Measurements from ENCODE around the gene TOPAZ1. TPM values are rescaled to one million over a fixed set of nuclear protein-coding genes. Genes with fewer than 3 reads are reported as not detected.

TOPAZ1 gene
- total and polyA plus RNA-seq, 2 of the 8 experiments (the other 6 are each of a cell fraction or from before 2014, with no cell fraction given): not detected

DNA sequence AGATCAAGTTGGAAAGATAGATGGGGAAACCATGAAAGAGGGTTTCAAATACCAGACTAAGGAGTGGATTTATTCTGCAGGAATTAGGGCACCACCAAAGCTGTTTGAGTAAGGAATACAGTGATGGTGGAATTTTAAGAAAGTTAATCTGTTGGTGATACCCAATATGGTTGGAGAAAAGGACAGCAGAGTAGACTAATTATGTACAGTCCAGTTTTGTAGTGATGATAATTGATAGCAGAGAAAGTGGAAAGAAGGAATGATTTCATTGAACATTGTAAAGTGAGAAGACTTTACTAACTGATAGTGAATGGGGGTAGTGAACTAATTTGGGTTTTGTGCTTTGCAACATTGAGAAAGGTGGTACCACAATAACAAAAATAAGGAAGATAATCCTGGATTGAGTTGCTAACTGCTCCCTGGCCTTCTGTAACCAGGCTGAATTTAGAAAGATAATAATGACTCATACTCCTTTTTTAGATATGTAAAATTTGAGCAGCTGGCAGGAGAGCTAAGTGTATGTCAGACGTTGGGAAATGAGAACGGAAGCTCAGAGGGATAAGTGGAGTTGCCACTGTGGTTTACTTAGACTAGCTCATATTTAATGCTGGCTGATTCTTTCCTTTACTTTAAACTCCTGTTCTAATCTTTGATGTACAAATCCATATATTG, 113.8 kb downstream of the TOPAZ1 start:
- H4K20me1 ChIP-seq (replicated peaks in 1 of 2; ENCODE audit: control insufficient read depth in 1 of 2, insufficient read depth in 2 of 2, low read length in 2 of 2): no peaks in the 10 kb centered on the region
- H3K79me2 ChIP-seq (ENCODE audit: control insufficient read depth in 1 of 2, insufficient read depth in 2 of 2, low read length in 2 of 2): no peaks in the 10 kb centered on the region; a peak in 1 of 4 replicates
- peaks cover 0 to 3% (median 0%) of the 10 kb centered on the region in 4 experiments; a peak in 1 of 8 replicates for H3K36me3 ChIP-seq (ENCODE audit: control insufficient read depth in 2 of 4, insufficient read depth in 4 of 4, low read length in 3 of 4)
- TF ChIP-seq SP2 (IDR thresholded peaks at IDR 0.05; ENCODE audit: low read length): no peak
- TF ChIP-seq RBBP5 (IDR thresholded peaks at IDR 0.05; ENCODE audit: borderline replicate concordance, low read depth, low read length): no peak
- TF ChIP-seq YY1 (IDR thresholded peaks at IDR 0.05; ENCODE audit: low read depth, low read length): no peak
- no peak for TF ChIP-seq POLR2A (IDR thresholded peaks at IDR 0.05; ENCODE audit: control extremely low read depth in 1 of 2, low read depth in 2 of 2, low read length in 2 of 2)
- no peak for TF ChIP-seq EGR1 (IDR thresholded peaks at IDR 0.05; ENCODE audit: borderline replicate concordance, low read depth, low read length)
- TF ChIP-seq KDM5A (IDR thresholded peaks at IDR 0.05; ENCODE audit: low read length): no peak
- TF ChIP-seq TAF7 (optimal IDR thresholded peaks at IDR 0.05; ENCODE audit: borderline replicate concordance, low read depth, low read length): no peak
- no peak for TF ChIP-seq POLR2AphosphoS5 (IDR thresholded peaks at IDR 0.05; ENCODE audit: low read depth, low read length)
- no peak for TF ChIP-seq ASH2L (IDR thresholded peaks at IDR 0.05; ENCODE audit: low read length)
- no peak for TF ChIP-seq EP300 (IDR thresholded peaks at IDR 0.05; ENCODE audit: borderline replicate concordance in 1 of 2, low read depth in 2 of 2, low read length in 2 of 2)
- TF ChIP-seq SP4 (IDR thresholded peaks at IDR 0.05; ENCODE audit: low read length): no peak
- TF ChIP-seq CBX5 (IDR thresholded peaks at IDR 0.05; ENCODE audit: low read depth, low read length): no peak
- TF ChIP-seq MAFK (IDR thresholded peaks at IDR 0.05; ENCODE audit: low read depth, low read length): no peak
- DNase-seq (ENCODE audit: low read depth in 1 of 2, low spot score in 2 of 2): no peak
- H2BK120ac ChIP-seq (replicated peaks; ENCODE audit: low read depth, low read length): no peak overlapping the region
- no peak overlapping the region for H2BK15ac ChIP-seq (ENCODE audit: low read length)
- no peaks in the 10 kb centered on the region for H3K9me3 ChIP-seq (ENCODE audit: insufficient read depth in 2 of 2, low read depth in 1 of 2, low read length in 1 of 2)
- no peak overlapping the region for H2BK5ac ChIP-seq (ENCODE audit: low read depth, low read length)
- H3K4me1 ChIP-seq (replicated peaks in 1 of 4; ENCODE audit: control insufficient read depth in 3 of 4, insufficient read depth in 4 of 4, low read length in 3 of 4): peaks cover 3 to 10% (median 5%) of the 10 kb centered on the region in 4 experiments; a peak in 4 of 7 replicates
- no peak overlapping the region for H3K23ac ChIP-seq (ENCODE audit: insufficient read length)
- CTCF ChIA-PET (ENCODE audit: partially characterized antibody): interaction anchor here (1.1 kb wide), 1 partner anchor 32 kb away, joined by 5 read pairs; no protein-coding TSS in a partner anchor
- no peak overlapping the region for H4K8ac ChIP-seq (ENCODE audit: extremely low read depth, insufficient read depth, low read length)
- no peaks in the 10 kb centered on the region for H3K27me3 ChIP-seq (replicated peaks in 1 of 4; ENCODE audit: control insufficient read depth in 3 of 4, extremely low read depth in 1 of 4, insufficient read depth in 3 of 4, low read length in 3 of 4)
- no peak overlapping the region for H3K56ac ChIP-seq (replicated peaks; ENCODE audit: insufficient read length, low read depth, low read length)
- no peak overlapping the region; a peak in 1 of 4 replicates for H3K4me2 ChIP-seq (ENCODE audit: insufficient read depth in 1 of 2, low read depth in 2 of 2, low read length in 2 of 2)
- POLR2A ChIA-PET (ENCODE audit: partially characterized antibody): interaction anchor here (1.5 kb wide), 2 partner anchors 9 to 18 kb away, joined by 3 to 4 read pairs; no protein-coding TSS in a partner anchor
- no peak overlapping the region for H4K91ac ChIP-seq (replicated peaks; ENCODE audit: insufficient read length, low read length)
- H3K14ac ChIP-seq (ENCODE audit: insufficient read length): no peak overlapping the region
- no peak overlapping the region for H4K5ac ChIP-seq (ENCODE audit: insufficient read length, low read depth, low read length)
- H3K4ac ChIP-seq (replicated peaks; ENCODE audit: insufficient read length, low read depth, low read length): no peak overlapping the region
- whole genome bisulfite sequencing, 2 experiments (ENCODE audit: extremely low coverage in 1 of 2, insufficient coverage in 1 of 2, insufficient read length in 1 of 2, insufficient replicate concordance in 2 of 2, low coverage in 1 of 2, low lambda C conversion rate in 2 of 2, missing lambda C conversion rate in 1 of 2): 40% methylated on average over 2 of the region's 2 CpGs; no CpG with 5 or more reads in 1 of the 2 experiments
- no peak overlapping the region for H2BK12ac ChIP-seq (ENCODE audit: low read depth, low read length)
- H3K27ac ChIP-seq (ENCODE audit: low read depth, low read length): no peak overlapping the region
- H3K4me3 ChIP-seq (ENCODE audit: extremely low read depth in 1 of 4, insufficient read depth in 2 of 4, low read depth in 3 of 4, low read length in 4 of 4): no peak overlapping the region; a peak in 1 of 8 replicates
- H2AFZ ChIP-seq (ENCODE audit: low read length): no peak overlapping the region
- no peaks in the 10 kb centered on the region for H3K23me2 ChIP-seq (ENCODE audit: low read depth, low read length)
- no peak overlapping the region for H3K9ac ChIP-seq (replicated peaks in 1 of 4; ENCODE audit: extremely low read depth in 1 of 4, low read depth in 3 of 4, low read length in 3 of 4)
- H3K79me1 ChIP-seq (ENCODE audit: low read depth, low read length): no peaks in the 10 kb centered on the region
- H2AK5ac ChIP-seq (ENCODE audit: low read depth, low read length): no peak overlapping the region
- FAIRE-seq: peak; percentile 19
- no peak overlapping the region for H2BK20ac ChIP-seq (ENCODE audit: low read length)
- no peak overlapping the region for H3K18ac ChIP-seq (ENCODE audit: extremely low read depth, low read length)

Measured in H1 (cell line).